Daoy (cell line): ENCODE data around the gene PKLR. TPM values are rescaled to one million over a fixed set of nuclear protein-coding genes. Genes with fewer than 3 reads are reported as not detected.
"Not testable (repeated sequence)": the region's sequence is repeated elsewhere in the genome, so short reads cannot be mapped to it uniquely, and the experiment has no call there.

Experiments used
- DNase-seq: peaks from one replicate; pipeline ENCODE4 v3.0.0-alpha.2; 2015; ENCODE audit warnings: low read depth
- total RNA-seq: library from RNA; depleted of rRNA; stranded (reverse); fragments of >200 nt; shearing (Covaris generic); gene quantifications from 2 replicates; pipeline ENCODE4 v1.2.3, GENCODE V29; 2014

Gene PKLR
- total RNA-seq, 1 experiment from 2014 or later: not detected

GRCh38 chr1:155318082-155318481, 16.8 kb upstream of the PKLR start:
- no peak for DNase-seq

DNA sequence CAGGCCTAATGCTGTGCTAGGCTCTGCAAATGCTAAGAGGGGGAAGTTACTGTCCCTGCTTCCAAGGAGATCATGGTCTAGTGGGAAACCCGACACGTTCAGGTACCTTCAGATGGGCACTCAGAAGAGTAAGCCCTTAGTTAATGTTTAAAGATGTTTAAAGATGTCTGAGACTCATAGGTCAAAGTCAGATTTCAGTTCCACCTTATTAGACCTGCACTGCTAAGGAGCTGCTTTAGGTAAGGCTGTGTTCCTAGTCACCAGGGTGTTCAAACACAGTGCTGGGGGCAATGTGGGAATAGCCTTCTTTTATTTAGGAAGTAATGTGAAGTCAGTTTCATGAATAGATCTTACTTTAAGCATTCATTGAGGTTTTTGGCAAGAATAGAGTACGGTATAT, 15.7 kb upstream of the PKLR start:
- no peak for DNase-seq

- no peak for DNase-seq
Measured at GRCh38 chr1:155313261-155313660, 12.0 kb upstream of the PKLR start.

DNA sequence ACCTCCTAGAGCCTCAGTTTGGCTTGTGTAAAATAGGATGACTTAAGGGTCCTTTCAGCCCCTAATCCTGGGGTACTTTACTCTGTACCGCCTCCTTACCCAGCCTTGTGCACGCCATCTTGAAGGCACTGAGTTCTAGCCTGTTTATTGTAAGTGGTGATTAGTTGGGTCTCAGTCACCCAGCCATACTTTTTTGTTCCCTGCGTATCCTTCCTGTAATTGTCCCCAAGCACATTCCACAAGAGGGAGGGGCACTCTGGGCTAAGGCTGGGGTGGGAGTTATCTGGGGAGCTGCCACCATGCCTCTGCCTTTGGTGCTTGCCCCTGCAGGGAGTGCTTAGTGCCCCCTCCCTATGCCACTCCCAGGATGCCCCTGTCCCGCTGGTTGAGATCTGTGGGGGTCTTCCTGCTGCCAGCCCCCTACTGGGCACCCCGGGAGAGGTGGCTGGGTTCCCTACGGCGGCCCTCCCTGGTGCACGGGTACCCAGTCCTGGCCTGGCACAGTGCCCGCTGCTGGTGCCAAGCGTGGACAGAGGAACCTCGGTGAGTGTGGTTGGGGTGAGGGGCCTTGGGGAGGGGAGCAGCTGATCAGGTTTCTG, 8.3 kb upstream of the PKLR start:
- DNase-seq: no peak

GRCh38 chr1:155308493-155309422, 7.5 kb upstream of the PKLR start, which contains the start of gene FDPS:
FDPS (plus strand) TSS chr1:155308866; CDS start chr1:155309790, 924 bp downstream.
- peak; percentile 100 for DNase-seq

DNA sequence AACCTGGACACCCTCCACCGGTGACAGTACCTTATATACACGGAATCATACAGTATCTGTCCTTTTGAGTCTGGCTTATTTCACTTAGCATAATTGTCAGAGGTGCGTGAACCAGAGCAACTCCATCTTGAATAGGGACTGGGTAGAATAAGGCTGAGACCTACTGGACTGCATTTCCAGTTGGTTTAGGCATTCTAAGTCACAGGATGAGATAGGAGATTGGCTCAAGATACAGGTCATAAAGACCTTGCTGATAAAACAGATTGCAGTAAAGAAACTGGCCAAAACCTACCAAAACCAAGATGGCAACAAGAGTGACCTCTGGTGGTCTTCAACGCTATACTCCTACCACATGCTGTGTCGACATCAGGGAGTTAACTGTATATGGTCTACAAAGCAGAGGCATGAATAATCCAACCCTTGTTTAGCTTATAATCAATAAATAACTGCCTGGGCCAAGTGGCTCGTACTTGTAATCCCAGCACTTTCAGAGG, 6.1 kb upstream of the PKLR start:
- peak; percentile 44 for DNase-seq

DNA sequence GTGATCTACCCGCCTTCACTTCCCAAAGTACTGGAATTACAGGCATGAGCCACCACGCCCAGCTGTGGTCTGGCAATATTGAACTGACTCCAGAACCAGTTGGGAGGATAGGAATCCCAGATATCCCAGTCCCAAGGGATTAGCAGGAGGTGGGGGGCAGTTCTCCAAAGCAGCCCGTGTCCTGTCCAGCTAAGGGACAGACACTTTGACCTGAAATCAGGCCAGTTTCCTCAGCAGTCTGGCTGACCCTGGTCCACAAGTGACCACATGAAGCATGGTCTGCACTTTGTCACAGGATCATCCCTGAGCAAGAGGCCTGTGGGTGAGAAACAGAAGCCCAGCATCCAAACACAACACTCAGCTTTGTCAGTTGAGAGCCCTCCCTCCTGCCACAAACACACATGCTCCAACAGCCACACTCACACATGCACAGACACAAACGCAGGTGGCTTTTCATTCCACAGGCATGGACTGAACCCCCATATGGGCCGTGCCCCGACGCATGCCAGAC, 4.7 kb upstream of the PKLR start:
- no peak for DNase-seq

DNA sequence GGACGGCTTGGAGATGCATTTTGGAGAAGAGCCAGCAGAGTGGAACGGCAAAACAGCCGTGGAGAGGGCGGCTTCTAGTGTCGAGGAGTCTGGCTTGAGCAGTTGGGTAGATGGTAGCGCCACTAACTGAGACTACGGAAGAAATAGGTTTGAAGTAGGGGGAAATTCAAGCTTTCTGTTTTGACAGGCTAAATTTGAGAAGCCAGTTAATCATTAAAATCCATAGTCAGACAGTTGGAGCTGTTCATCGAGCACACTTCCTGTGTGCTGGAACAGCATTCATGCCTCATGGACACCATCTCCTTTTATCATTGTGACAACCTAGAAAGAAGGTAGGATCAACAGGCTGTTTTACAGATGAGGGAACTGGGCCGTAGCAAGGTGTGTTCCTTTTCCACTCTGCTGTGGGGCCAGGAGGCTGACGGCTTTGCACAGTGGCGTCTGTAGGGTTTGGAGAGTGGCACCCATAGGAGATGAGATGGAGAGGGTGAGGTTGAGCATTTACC, 3.4 kb upstream of the PKLR start:
- DNase-seq: no peak

DNA sequence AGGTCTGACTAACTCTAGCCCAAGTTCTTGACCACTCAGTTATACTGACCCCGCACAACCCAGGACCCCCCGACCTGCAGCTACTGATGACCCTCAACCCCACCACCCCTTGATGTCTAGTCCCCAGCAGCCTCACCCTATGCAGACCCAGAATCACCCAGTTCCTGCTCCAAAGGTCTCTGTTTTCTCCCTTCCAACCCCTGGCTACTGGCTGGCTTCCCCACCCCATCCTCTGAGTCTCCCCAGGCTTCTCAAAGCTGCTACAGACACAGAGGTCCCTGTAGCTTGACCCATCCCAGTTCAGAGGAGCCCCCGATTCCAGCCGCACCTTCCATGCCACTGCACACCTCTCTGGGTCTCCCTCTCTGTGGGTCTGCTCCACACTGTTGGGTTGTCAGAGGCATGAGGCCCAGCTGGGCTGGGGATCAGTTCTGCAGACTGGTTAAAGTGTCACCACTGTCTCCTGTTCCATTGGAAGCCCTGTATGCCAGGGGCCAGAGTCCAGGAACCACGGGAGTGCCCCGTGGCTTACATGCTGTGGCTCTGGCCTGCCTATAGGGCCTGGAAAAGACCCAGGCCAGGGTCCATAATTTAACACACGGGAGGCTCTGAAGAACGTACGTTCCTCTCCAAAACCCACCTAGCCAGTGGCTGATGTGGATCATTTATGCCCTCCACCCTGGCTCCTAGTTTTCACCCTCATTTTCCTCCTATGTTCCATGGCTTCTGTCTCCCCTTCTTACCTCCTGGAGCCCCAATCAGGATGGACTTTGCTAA, 497 bp downstream of the PKLR start:
- no peak for DNase-seq

- no peak for DNase-seq
Measured at GRCh38 chr1:155300024-155300423, 1.2 kb downstream of the PKLR start.

DNA sequence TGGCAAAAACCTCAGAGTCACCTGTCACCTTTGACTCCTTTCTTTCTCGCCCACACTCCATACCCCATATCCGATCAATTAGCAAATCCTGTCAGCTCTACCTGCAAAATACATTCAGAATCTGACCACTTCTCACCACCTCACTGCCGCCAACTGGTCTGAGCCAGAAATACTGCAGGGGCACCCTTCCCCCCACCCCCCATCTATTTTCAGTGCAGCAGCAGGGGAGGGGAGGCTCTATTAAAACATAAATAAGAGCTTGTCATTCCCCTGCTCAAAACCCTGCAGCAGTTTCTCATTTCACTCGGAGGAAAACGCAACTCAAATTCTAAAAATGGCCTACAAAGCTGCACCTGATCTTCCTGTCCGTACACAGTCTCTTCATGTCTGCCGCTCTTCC, 3.9 kb downstream of the PKLR start:
- no peak for DNase-seq

GRCh38 chr1:155296661-155297060, 4.6 kb downstream of the PKLR start:
- no peak for DNase-seq

DNA sequence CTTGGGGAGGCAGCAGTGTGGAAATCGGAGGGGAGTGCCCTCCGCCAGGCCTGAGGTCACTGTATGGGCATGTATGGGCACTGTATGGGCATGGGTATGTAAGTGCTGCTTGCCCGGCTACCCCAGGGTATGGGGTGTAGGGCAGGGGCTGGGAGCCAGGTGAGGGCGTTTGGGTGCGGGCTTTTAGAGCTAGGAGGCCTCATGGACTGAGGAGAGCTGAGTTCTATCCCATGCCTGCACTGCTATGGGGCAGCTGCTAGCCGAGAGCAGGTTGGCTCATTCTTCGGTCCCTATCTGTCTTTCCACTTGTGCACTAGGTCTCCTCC, 5.3 kb downstream of the PKLR start:
- DNase-seq: no peak

GRCh38 chr1:155295183-155295941, 5.9 kb downstream of the PKLR start:
- no peak for DNase-seq

DNA sequence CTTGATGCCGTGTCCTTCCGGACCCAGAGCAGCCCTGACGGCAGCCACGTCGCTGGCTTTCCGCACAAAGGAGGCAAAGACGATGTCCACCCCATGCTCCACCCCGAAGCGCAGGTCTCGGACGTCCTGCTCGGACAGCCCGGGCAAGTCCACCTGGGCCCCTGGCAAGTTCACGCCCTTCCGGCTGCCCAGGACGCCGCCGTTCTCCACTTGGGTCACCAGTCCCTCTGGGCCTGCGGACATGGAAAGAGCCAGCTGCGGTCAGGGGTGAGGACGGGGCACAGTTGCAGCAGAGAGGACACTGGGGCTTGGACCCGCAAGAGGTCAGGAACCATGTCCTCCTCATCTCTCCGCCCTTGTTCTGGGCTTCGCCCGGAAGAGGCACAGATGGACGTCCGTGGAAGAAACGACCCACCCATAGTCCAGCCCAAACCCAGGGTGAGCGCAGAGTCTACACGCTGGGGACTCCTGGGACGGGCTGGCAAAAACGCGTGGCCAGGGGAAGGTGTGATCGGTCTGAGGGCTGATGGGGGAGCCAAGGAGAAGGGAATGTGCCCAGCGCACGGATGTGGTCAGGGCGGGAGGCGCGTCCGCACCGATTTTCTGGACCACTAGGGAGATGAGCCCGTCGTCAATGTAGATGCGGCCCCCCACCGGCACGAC, 6.6 kb downstream of the PKLR start:
- no peak for DNase-seq

- DNase-seq: no peak
Measured at GRCh38 chr1:155293086-155293749, 8.0 kb downstream of the PKLR start.

DNA sequence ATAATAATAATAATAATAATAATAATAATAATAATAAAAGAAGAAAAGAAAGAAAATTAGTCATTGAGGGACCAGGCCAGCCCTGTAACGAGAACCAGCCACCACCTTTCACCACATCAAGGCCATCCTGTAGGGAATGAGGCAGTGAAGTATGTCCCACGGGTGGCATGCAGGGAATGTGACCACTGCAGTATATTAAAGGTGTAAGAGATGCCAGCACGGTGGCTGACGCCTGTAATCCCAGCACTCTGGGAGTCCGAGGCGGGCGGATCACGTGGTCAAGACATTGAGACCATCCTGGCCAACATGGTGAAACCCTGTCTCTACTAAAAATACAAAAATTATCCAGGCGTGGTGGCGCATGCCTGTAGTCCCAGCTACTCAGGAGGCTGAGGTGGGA, 10.2 kb downstream of the PKLR start:
- DNase-seq: not testable (repeated sequence)

GRCh38 chr1:155287987-155288543, 13.2 kb downstream of the PKLR start:
- no peak for DNase-seq

- DNase-seq: no peak
Measured at GRCh38 chr1:155286544-155286943, 14.7 kb downstream of the PKLR start.

GRCh38 chr1:155285631-155286044, 15.6 kb downstream of the PKLR start:
- no peak for DNase-seq
